GM19023 (cell line): ENCODE data around the gene ITIH2.
"Not testable (repeated sequence)": the region's sequence is repeated elsewhere in the genome, so short reads cannot be mapped to it uniquely, and the experiment has no call there.

ENCODE experiments used
- ATAC-seq: cut with Tn5 transposase; IDR thresholded peaks from one replicate; pipeline ENCODE4 v1.9.1; 2021; ENCODE audit warnings: mild to moderate bottlenecking, moderate library complexity; ENCODE audit not compliant: unreplicated experiment

Gene ITIH2

GRCh38 chr10:7738536-7739407, 35.7 kb downstream of the ITIH2 start:
- ATAC-seq = no peak

GRCh38 chr10:7744307-7744706, 41.2 kb downstream of the ITIH2 start:
- ATAC-seq = no peak

GRCh38 chr10:7748637-7749036, 45.5 kb downstream of the ITIH2 start:
- ATAC-seq = not testable (repeated sequence)

DNA sequence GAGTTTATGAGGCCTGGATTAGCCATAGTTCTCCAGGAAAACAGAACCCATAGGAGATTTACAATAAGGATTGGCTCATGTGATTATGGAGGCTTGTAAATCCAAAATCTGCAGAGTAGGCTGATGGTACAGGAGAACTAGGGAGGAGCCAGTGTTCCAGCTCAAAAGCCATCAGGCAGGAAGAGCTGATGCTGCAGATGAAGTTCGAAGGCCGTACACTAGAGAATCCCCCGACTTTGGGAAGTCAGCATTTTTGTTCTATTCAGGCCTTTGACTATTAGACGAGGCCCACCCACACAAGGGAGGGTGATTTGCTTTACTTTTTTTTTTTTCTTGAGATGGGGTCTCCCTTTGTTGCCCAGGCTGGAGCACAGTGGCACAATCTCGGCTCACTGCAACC, 47.1 kb downstream of the ITIH2 start:
- no peak for ATAC-seq

- no peak for ATAC-seq
Observed at GRCh38 chr10:7752251-7752650, 49.1 kb downstream of the ITIH2 start.

GRCh38 chr10:7755103-7755502, 52.0 kb downstream of the ITIH2 start:
- ATAC-seq = no peak

- no peak for ATAC-seq
Observed at GRCh38 chr10:7756360-7756992, 53.4 kb downstream of the ITIH2 start.

GRCh38 chr10:7763929-7764328, 60.8 kb downstream of the ITIH2 start:
- ATAC-seq = no peak

- ATAC-seq = no peak
Observed at GRCh38 chr10:7766241-7766640, 63.1 kb downstream of the ITIH2 start.

DNA sequence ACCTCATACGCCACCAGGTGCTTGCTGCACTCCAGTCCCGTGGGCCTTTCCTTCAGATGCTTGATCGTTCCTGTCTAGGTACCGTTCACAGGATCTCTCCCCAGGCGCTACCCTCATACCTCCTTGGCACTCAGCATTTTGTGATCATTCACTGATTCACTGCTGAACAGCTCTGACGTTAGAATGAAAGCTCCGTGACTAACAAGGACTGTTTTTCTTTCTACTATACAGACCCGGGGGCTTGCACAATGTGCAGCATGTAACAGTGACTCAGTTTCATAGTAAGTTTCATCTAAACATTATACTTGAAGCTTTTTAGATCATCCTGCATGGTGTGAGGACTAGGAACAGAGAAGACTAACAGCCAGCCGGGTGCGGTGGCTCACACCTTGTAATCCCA, 64.1 kb downstream of the ITIH2 start:
- ATAC-seq = no peak

DNA sequence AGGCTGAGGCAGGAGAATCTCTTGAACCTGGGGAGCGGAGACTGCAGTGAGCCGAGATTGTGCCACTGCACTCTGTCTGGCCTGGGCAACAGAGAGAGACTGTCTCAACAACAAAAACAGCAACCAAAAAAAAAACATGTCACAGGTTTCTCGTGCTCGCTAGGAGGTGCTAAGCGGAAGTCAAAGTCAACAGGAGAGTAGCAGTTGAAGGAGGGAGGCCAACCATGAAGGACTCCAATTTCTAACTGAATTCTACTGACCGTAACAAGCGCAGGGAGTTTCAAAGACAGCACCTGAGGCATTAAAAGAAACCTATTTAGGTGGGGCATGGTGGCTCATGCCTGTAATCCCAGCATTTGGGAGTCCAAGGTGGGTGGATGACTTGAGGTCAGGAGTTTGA, 65.3 kb downstream of the ITIH2 start:
- no peak for ATAC-seq

DNA sequence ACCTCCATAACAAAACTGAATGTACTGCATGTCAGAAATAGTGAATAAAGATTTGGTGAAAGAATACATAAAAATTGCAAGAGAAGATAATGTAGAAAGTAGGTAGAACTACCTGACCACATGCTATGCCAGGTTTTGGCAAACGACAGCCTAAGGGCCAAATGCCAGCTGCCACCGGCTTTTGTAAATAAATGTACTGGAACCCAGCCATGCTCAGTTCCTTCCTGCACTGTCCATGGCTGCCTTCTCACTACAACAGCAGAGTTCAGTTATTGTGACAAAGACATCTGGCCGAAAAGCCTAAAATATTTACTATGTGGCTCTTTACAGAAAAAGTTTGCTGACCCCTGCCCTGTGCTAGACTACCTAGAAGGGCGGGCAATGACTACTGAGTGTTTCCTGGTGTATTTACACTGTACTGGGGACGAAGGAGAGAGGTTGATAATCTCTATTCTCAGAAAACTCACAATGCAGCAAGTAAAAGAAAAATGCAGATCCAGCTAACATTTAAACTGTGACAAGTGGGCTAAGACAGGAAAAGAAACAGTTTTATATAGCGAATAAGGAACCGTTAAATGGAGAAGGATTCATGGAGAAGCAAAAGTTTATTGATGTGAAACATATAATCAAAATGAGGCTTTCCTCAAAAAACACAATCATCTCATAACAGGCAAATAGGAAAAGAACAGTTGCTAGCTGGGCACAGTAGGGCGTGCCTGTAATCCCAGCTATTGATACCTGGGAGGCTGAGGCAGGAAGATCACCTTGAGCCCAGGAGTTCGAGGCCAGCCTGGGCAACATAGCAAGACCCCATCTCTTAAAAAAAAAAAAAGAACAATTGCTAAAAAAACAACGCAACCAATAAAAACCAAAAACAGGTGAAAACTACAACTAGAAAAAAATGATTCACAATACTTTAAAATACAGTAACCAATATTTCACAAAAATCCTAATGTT, 71.0 kb downstream of the ITIH2 start:
- ATAC-seq = no peak

DNA sequence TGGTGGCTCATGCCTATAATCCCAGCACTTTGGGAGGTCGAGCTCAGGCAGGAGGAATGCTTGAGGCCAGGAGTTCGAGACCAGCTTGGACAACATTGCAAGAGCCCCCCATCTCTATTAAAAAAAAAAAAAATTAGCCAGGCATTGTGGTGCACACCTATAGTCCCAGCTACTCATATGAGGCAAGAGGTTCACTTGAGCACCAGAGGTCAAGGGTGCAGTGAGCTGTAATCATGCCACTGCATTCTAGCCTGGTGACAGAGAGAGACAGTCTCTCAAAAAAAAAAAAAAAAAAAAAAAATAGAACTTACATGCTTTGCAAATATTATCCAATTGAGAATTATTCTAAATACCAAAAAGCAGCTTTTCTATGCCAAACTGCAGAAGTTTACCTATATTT, 73.7 kb downstream of the ITIH2 start:
- no peak for ATAC-seq

DNA sequence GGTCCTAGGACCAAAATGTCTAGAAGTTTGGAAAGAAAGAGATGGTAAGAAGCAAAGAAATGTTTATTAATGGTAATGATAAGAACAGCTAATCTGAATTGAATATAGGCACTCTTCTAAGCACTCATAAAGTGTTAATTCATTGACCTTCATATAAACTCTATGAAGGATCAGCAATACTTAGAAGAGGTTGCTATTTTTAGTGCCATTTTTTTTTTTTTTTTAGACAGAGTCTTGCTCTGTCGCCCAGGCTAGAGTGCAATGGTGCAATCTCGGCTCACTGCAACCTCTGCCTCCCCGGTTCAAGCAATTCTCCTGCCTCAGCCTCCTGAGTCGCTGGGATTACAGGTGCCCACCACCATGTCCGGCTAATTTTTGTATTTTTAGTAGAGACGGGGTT, 79.1 kb downstream of the ITIH2 start:
- ATAC-seq = not testable (repeated sequence)

DNA sequence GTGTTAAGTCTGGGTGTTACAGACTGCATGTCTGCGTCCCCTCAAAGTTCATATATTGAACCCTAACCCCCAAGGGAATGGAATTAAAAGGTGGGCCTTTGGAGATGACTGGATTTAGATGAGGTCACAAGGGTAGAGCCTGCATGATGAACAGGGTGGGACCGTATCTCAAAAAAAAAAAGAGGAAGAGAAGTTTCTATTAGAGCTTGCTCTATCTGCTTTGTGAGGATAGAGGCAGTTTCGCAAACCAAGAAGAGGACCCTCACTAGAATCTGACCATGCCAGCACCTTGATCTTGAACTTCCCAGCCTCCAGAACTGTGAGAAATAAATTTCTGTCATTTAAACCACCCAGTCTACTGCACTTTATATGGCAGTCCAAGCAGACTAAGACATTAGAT, 83.3 kb downstream of the ITIH2 start:
- ATAC-seq = no peak

DNA sequence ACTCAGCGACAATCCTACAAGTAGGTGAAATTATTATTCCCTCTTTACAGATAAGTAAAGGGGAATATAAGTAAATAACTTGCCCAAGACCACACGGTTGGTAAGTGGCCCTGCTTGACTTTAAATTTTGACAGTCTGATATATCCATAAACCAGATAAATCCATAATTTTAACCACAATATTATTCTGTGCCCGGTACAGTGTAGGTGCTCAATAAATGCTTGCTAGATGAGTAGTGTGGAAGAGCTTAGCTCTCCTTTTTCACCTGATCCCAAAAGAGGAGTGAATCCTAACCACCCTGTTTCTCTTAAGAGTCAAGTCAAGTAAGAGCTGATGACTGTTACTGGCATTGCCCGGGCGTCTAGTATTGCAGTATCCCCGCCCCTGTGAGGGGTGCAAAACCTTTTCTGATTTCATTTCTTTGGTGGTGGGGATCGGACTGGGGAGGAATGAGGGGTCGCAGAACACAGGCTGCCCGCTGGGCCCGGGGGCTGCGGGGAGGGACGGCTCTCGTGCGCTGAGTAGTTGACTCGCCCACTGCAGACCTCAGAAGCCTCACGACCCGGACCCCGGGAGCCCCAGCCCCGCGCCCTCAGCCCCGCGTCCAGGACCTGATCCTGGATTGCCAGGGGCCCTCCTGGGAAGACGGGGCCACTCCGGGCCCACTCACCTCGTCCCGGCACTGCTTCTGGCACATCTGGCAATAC, 84.2 kb downstream of the ITIH2 start:
- ATAC-seq = peak; percentile 13

GRCh38 chr10:7787857-7788638, 84.9 kb downstream of the ITIH2 start, which contains the start of the genes ATP5F1C and KIN:
TSS of gene ATP5F1C (plus strand) at chr10:7788177. CDS start at chr10:7788208, 31 bp downstream.
TSS of gene KIN (minus strand) at chr10:7787993. CDS start at chr10:7787933, 60 bp downstream.
- ATAC-seq = peak; percentile 96

DNA sequence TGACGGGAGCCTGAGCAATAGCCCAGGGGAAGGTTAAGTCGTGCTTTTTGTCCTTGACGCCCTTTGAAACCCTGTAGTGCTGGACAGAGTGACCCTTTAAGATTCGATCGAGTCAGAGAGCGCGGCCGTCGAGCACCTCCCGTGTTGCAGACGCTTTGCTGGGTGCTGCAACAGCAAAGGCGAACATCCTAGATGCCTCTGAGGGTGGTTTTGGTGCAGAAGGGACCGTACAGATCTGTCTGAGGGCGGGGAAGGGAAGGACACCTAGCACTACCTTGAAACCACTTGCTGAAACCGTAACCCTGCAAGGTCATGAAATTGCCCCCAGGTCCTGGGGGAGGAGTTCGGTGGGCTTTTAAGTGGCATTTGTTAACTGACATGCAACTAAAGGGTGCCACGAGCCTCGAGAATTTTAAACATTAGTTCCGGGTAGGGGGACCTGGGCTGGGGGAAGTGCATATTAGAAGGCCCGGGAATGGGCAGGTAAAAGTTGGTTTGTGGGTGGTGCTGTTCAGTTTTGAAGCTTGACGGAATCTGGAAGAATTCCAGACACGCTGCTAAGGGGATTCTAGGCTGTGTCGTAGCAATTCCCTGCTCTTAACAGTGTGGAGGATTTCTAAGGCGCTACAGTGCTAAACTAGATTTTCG, 85.6 kb downstream of the ITIH2 start:
- peak; percentile 9 for ATAC-seq

DNA sequence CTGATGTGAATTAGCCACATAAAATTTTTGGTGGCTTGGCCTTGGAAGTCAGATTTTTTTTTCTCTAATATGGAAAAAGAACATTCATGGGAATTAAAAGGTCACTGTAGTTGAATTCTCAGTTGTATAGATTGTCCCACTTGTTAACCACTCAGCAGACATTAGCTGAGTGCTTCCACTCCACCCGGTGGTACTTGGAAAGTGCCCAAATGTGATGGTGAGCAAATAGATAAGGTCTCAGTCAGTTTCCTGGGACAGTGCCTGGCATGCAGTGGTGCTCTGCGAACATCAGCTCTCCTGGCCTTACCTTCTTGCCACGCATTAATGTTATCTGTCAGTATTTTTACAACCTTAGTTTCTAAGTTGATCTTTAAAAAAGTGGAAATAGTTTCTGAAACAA, 86.3 kb downstream of the ITIH2 start:
- no peak for ATAC-seq
